HG03469 (cell line): ENCODE results near the gene RNF41.
"Not testable (repeated sequence)": the region's sequence is repeated elsewhere in the genome, so short reads cannot be mapped to it uniquely, and the experiment has no call there.

Experiments used
- ATAC-seq: cut with Tn5 transposase; IDR thresholded peaks from one replicate; pipeline ENCODE4 v1.9.1; 2021; ENCODE audit warnings: mild to moderate bottlenecking, moderate library complexity, moderate number of reproducible peaks; ENCODE audit not compliant: unreplicated experiment

RNF41 gene

DNA sequence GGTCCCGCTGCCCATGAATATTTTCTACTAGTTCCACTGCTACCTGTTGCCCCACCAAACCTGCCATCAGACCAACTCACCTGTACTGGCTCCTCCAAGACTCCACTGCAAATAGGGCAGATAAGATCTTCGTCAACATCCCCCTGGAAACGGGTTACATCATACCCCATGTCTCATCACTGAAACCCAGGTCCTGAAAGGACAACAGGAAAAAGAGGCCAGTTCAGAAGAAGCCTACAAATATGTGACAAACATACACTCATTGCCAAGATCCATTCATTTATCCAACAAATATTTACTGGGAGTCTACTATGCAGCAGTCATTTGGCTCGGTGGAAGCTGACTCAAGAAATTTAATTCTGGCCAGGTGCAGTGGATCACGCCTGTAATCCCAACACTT is 7.8 kb downstream of the RNF41 start:
- ATAC-seq = no peak

DNA sequence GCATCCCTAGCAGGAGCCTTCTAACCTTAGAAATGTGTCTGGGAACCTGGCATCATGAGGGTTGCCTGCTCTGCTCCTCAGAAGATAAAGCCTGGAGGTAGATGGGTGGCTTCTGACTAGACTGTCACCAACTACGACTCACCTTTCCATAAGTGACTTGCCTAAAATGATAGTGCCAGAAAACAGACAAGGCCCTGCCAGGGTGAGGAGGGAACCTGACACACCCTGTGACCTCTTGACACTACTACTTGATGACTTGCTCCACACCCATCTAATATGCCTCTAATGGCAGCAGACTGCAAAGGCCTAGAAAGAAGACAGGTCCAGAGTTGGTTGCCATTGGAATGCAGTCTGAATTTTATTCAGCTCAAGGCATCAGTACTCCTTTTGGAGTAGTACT is 9.4 kb downstream of the RNF41 start:
- no peak for ATAC-seq

DNA sequence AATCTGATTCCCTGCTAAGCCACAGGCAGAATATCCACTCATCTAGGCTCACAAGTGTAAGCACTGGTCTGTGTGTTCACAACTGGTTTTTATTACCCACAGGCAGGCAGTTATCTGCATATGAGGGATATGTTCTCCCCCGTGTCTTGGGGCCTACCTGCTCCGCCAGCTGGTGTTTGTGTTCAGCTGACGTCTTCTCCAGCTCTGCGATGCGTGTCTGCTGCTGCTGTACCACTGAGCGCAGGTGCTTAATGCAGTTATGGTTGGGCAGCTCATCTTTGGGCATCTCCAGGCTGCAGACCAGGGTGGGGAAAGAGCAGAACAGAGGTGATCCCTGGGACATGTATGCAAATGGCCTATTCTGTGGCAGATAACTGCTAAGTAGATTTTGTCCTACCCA is 13.7 kb downstream of the RNF41 start:
- ATAC-seq = no peak

DNA sequence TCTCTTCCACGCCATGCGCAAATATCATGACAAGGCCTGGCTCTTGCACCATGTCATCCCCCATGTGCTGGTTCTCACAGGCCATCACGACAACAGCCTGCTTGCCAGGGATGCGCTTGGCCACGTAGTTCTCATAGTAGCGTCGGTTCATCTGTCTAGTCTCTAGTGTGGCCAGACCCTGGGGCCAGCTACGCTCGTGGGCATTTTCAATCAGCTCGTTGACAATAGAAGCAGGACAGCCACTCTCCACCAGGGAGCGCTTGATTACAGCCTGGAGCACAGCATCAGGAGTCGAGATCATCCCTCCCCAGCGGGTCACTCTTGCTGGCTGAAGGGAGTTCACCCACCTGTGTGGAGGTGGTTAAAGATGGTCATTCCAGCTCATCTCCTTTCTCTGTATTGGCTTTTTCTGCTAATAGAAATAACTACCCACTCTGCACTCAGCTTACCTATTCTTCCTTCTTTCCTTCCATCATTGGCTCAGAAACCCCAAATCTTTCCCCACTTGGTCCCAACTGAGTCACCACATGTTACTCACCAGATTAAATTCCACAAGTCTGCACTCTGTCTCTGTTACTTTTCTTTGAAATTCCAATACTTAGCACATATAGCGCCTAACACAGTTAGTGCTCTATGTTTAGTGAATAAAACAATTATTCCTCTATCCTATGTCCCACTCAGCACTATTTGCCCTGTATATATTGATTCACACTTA is 15.1 kb downstream of the RNF41 start:
- ATAC-seq = no peak

DNA sequence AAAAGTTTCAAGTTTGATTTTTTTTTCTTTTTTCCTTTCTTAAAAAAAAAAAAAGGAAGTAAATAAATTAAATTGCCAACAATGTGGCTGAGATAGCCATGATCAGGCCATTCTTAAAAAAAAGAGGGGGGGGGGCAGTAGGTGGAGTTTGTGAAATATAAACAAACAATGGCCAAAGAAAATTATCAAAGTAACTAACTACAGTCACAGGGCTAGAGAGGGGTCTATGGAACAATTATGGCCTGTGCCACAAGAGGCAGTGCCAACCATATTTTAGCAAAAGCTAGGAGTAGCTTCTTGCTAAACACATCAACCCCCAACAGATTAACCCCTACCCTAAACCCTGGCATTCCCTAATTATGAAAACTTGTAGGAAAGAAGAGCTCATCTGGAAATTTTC is 16.3 kb downstream of the RNF41 start:
- no peak for ATAC-seq

DNA sequence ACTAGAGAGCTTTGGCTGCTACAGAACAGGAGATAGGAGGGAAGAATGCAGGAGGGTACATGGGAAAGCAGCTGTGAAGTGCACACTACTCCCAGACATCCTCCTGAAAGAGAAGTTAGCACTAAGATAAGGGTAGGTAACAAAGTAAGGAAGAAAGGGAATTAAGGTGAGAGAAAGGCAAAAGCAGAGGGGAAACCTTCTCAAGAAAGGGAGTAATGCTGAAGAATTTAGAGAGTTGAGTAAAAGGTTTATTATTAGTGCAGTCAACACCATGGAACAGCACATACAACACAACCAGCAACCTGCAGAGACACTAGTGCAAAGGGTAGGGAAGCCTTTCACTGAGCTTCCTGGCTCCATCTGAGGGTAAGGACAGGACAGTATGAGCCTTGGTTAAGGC is 17.4 kb downstream of the RNF41 start:
- no peak for ATAC-seq

DNA sequence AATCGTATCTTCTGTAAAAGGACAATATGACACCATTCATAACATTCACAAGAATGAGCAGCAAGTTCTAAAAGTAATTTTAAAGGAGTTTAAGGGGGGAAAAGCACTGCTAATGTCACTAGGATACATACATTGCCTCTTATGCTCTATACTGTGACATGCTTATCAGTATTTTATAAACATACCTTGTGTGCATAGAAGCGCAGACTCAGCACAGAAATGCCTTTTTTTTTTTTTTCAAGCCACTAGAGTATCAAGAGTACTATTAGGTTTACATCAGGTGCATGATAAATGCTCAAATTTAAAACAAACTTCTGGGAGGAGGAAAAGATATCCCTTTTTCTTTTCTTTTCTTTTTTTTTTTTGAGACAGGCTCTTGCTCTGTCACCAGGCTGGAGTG is 18.9 kb downstream of the RNF41 start:
- ATAC-seq = no peak

DNA sequence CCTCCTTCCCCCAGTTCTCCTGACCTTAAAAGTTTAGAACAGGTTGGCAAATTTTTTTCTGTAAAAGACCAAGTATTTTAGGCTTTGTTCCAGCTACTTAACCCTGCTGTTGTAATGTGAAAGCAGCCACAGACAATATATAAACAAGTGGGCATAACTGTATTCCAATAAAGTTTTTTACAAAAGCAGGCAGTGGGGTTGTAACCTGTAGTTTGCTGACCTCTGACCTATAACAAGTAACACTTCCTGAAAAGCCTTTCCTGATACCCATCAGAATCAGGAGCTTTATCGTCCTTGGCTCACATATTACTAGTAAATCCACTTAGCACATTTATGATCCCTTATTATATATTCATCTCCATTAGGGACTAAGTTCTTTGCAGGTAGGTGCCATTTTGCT is 19.4 kb downstream of the RNF41 start:
- no peak for ATAC-seq

DNA sequence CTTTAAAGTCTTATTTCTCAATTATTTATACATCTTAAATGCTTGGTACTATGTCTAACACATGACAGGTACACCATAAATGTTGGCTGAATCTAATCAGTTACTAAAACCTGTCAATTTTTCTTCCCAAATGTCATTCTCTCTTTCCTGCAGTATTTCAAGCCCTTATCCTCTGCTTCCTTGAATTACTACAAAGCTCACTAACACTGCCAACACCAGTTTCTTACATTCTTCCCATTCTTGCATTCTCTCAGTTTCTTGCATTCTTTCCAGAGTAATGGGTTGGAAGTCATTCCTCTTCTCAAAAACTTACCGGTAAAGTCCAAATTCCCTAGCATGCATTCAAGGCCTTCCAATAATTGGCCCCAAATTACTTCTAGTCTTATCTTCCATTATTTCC is 22.9 kb downstream of the RNF41 start:
- no peak for ATAC-seq

DNA sequence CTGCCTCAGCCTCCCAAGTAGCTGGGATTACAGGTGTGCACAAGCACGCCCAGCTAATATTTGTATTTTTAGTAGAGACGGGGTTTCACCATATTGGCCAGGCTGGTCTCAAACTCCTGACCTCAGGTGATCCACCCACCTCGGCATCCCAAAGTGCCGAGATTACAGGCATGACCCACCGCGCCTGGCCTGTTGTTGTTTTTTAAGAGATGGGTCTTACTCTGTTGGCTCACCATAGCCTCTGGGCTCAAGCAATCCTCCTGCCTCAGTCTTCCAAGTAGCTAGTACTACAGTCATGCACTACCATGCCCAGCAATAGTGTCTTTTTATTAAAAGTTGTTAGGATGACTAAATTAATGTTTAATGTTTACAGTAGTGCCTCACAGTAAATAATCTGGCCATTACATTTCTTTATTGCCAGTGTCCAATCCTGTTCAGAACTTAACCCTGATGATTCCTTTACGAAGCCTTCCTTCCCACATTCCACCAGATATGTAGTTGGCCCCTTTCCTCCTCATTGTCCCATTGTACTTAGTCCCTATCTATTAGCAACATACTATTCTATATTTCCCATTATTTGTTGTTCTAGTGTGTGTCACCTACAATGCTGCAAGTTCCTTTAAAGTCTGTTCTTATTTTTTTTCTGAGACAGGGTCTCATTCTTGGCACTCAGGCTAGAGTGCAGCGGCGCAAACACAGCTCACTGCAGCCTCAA is 23.6 kb downstream of the RNF41 start:
- ATAC-seq = no peak

DNA sequence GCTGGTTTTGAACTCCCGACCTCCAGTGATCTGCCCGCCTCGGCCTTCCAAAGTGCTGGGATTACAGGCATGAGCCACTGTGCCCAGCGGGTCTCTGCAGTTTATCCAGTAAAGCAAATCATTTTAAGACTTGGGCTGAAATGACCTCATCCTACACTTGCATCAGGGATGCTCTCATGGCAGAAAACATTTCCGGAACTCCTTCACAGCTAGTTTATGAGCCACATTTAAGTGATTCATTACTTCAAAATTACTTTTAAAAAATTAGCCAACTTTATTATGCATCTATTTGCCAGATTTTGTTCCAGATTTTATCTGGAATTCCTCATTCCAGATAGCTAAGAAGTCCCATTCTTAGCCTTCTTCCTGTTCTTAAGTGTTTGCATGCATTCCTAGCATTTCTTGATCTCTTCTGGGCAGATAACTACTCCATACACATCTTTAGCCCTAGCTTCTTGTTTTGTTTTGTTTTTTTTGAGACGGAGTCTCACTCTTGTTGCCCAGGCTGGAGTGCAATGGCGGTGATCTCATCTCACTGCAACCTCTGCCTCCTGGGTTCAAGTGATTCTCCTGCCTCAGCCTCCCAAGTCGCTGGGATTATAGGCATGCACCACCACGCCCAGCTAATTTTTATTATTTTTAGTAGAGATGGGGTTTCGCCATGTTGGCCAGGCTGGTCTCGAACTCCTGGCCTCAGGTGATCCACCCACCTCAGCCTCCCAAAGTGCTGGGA is 24.7 kb downstream of the RNF41 start:
- ATAC-seq = not testable (repeated sequence)

DNA sequence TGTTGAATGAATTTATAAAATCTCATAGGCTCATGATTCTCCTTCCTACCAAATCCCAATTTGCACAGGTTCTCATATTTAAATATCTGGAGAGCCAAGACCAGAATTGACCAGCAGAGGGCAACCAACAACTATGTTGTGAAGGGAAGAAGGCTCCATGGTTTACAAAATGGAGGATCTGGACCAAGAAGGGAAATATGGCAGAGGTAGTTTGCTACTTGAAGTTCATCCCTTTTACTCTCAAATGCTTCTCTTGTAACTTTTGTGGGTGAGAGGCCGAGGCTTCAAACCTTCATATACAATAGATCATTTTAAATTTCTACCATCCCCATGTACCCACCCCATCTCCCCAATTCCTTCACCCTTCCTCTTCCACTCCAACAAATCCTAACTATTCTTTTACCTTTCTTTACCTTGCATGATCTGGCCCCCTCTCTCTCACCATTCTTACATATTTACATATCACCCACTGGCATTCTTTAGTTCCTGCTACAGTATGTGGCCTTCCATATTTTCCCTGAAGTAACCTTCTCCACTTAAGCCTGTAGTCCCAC is 28.6 kb downstream of the RNF41 start:
- ATAC-seq = no peak

DNA sequence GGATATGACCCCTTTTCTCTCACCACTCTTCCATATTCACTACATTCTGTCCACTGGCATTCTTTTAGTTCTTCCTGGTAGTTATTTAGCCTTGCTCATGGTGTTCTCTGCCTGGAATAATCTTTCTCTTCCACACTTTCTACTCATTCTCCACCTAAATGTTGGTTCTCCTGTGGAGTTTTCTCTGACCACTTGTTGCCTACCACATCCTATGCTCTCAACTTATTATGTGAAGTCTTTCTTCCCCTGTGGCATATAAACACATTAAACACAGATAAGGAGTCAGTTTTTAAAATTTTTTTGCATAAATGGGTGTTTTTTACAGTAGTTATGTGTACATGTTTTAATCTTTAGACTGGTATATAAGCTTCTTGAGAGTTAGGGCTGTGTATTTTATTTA is 29.1 kb downstream of the RNF41 start:
- no peak for ATAC-seq

DNA sequence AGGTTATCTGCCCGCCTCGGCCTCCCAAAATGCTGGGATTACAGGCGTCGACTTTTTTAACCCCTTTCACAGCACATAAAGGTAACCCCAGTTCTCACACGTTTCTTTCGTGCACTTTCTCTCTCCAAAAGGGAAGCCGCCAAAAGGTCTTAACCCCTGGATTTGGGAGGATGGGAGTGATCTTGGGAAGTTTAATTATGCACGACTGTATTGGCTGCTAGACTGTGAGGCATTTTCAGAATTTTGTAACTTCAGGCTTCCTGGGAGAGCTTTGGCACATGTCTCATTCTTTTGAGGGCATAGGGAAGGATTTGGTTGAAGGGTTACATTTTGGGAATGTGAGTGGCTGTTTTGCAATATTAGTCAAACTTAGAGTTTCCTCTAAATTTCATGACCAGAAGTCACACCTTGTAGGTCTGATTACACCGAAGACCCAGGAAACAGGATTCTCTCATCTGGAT is 31.0 kb downstream of the RNF41 start:
- no peak for ATAC-seq

DNA sequence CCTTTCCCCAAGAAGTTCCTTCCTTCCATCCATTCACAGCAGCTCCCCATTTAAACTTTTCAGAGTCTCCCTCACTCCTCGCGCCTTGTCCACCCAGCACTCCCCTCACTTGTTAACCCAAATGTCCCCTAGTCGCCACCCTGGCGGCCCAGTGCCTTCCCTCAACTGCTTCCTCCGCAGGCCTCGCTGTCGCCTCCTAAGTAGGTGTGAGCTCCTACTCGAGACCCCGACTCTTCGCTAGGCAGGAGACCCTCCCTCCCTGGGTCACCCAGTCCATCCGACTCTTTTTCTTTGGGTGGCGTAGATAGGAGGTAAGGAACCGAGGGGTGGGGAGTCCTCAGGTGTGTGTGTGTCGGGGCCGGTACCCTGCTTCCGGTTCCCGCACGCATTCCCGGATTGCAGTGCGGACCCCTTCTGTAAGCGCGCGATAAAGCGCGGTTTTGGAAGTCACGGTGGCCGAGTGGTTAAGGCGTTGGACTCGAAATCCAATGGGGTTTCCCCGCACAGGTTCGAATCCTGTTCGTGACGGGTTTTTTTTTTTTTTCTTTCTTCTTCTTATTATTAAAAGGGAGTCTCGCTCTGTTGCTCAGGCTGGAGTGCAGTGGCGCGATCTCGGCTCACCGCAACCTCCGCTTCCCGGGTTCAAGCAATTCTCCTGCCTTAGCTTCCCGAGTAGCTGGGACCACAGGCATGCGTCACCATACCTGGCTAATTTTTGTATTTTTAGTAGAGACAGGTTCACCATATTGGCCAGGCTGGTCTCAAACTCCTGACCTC is 31.6 kb downstream of the RNF41 start:
- ATAC-seq = no peak

DNA sequence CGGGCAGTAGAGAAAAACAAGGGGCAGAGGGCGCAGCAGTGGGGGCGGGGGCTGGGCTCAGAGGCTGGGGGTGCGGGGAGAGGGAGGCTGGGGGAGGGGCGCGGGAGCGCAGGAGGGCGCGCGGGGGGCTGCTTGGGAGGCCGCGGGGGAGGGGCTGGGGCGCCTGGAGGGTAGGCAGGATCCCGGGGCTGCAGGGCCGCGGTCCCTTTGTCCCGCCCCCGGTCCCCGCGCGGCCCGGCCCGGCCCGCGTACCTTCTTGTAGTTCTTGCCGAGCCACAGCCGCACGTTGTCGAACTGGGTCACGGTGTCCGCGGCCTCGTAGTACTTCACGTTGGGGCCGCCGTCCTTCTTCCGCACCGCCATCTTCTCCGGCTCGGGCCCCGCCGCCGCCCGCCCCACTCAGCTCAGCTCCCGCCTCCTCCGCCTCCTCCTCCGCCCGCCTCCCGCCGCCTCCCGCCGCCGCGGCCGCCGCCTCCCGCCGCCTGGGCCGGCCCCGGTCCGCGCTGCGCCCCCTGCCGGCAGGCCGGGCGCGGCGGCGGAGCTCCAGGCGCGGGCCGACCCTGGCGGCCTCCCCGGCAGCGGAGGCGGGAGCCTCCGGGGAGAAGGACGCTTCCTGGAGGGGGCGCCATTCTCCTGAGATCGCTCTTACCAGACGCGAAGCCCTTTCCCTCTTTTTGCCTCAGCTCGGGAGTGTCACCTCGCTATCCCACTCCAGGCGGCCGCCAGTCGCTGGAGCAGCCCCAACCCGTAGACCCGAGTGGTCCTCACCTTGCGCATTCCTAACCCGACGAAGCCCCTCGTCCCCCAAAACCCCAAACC is 32.4 kb downstream of the RNF41 start, which contains the start of gene SMARCC2:
Gene SMARCC2 (minus strand): TSS at position 385 of the 819 bp plus-strand sequence. CDS start 22 bp downstream, at position 363.
- ATAC-seq = no peak

DNA sequence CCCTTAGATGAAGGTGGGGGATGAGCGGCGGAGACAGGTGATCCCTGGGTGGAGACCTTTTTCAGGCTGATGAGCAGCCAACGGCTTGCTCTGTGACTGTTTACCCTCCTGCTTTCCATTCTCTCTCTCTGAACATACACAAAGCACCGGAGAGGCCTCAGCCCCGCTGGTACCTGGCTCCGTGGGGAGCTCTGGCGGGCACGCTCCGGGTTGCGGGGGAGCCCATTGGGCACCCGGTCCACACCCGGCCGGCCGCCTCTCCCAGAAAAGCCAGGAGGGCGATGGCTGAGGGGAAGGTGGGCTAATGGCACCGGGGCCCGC is 33.0 kb downstream of the RNF41 start:
- ATAC-seq = no peak

DNA sequence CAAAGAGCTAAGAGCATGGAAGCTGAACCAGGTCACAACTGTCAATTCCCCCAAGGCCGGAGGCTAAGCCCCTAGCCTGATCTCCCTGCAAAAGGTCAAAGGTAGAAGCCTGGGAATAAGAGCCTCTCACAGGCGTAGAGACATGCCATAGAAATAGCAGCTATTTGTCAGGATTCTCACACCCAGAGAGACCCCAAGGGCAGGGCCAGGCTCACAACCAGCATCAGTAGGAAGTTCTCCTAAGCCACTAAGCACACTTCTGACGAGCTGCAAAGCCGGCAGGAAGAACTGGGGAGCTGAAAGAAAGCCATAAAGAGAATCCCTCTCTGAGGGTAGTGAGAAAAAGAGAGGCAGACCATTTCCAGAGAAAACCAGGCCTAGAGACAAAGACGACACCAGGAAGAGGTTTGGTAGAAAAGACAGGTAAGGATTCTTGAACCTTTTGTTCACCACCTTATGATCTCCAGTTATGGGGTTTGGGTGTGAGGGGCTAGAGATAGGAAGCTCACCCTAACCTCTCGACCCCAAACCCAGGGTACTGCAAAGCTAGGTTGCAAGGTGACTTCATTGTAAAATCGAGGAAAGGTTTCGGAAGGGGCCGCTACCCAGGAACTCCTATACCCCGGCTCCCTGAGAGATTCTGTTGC is 33.5 kb downstream of the RNF41 start:
- ATAC-seq = no peak

DNA sequence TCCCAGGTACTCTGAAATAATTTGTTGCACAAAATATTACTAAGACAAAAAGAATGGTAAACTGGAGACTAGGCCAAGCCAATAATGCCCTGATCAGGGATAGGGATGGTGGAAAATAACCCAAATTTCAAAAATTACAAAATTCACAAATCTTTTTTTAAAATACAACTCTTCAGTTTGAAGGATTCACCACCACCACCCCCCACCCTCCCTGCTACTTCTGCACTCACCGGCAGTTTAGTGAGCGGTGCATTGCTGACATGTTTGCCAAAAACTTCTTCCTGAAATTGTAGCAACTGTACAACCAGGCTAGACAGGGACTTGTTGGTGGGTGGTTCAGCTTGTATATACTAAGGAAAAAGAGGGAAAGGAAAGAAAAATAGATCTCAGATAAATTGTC is 34.8 kb downstream of the RNF41 start:
- ATAC-seq = no peak

DNA sequence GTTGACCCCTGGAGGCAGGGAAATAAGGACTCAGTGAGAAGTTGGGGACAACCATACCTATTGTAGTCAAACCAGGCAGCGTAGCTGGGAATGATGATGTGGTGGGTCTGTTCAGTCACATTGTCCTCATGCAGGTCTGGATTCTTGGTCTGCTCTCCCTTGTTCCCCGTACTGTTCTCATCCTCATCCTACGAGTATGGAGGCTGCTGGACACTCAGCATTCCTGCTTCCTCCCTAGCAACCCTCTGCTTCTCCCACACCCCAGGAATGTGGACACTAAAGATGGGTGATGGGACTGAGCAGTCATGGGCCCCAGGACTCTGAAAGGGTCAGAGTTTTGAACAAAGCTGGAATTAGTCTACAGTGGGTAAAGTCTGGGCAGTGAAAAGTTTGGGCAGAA is 43.4 kb downstream of the RNF41 start:
- ATAC-seq = no peak
